ENCODE data around the gene SCART1. TPM values are rescaled to one million over a fixed set of nuclear protein-coding genes. Genes with fewer than 3 reads are reported as not detected.

The SCART1 gene
- total RNA-seq, 1 donor from 2014 or later, result not detected

DNA sequence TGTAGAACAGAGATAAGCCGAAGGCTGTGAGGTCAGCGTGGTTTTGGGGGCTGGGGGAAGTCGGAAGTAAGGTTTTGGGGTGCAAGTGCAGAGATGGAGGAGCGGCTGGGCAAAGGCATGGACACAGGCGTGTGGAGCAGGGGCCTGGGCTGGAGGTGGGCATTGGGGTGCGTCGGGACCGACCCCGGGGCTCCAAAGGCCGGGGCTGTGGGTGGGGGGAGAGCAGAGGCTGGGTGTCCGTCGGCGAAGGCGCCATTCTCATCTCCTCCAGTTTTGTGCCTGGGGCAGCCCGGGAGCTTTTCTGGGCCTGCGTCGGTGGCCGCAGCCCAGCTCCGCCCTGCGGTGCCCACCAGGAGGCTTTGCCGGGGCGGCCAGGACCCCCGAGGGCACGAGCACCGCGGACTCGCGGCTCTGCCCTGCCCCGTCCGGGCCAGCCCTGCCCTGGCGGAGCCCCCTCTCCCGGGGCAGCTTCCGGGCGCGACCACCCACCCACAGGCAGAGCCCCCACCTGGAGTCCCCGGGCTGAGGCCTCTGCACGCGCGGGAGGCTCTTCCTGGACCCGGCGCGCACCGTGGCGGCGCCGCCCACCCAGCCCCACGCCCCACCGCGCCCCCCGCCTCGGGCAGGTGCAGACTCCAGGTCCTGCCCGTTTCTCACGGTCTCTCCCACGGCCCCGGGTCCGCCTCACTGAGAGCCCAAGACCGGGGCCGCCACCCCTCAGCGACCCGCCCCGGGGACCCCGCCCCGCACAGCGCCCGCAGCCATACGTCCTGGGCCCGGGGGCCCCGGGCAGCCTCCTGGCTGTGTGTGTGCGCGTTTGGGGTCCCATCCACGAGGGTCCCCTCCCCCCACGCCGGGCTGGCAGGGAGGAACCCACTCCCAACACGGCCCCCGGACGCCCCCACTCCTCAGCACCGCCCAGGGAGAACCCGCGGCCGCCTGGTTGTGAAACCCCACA is 7.7 kb upstream of the SCART1 start:
- DNase-seq (ENCODE audit: low read depth), result no peak
- Histone ChIP-seq H3K27me3 (ENCODE audit: control insufficient read depth, insufficient read depth, low read length) (no peaks in the 10 kb centered on the region), H3K4me3 (ENCODE audit: low read depth, low read length) (no peak overlapping the region), H3K36me3 (ENCODE audit: control insufficient read depth, insufficient read depth, low read length) (no peaks in the 10 kb centered on the region)
- TF ChIP-seq, protein P1, sequence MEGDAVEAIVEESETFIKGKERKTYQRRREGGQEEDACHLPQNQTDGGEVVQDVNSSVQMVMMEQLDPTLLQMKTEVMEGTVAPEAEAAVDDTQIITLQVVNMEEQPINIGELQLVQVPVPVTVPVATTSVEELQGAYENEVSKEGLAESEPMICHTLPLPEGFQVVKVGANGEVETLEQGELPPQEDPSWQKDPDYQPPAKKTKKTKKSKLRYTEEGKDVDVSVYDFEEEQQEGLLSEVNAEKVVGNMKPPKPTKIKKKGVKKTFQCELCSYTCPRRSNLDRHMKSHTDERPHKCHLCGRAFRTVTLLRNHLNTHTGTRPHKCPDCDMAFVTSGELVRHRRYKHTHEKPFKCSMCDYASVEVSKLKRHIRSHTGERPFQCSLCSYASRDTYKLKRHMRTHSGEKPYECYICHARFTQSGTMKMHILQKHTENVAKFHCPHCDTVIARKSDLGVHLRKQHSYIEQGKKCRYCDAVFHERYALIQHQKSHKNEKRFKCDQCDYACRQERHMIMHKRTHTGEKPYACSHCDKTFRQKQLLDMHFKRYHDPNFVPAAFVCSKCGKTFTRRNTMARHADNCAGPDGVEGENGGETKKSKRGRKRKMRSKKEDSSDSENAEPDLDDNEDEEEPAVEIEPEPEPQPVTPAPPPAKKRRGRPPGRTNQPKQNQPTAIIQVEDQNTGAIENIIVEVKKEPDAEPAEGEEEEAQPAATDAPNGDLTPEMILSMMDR (IDR thresholded peaks at IDR 0.05; ENCODE audit: insufficient read depth, low read length, poor library complexity, severe bottlenecking), result no peak

DNA sequence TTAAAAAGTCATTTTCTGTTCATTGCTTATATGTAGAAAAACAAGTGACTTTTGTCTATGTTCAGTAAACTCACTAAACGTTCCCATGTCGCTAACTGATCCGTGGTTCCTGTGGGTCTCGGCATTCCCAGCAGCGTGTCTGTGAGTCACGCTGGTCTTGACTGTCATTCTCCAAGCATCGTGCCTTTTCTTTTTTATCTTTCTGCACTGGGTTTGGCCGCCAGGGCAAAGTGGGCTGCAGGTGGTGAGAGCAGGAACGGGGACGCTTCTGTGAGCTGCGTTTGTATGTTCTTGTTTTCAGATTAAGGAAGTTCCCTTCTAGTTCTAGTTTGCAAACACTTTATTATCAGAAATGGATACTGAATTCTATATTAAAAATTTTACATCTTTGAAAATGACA is 6.8 kb upstream of the SCART1 start:
- DNase-seq (ENCODE audit: low read depth), result no peak
- Histone ChIP-seq H3K36me3 (ENCODE audit: control insufficient read depth, insufficient read depth, low read length) (no peaks in the 10 kb centered on the region), H3K27me3 (ENCODE audit: control insufficient read depth, insufficient read depth, low read length) (no peaks in the 10 kb centered on the region), H3K4me3 (ENCODE audit: low read depth, low read length) (no peak overlapping the region)
- TF ChIP-seq, protein P1 (IDR thresholded peaks at IDR 0.05; ENCODE audit: insufficient read depth, low read length, poor library complexity, severe bottlenecking), result no peak

DNA sequence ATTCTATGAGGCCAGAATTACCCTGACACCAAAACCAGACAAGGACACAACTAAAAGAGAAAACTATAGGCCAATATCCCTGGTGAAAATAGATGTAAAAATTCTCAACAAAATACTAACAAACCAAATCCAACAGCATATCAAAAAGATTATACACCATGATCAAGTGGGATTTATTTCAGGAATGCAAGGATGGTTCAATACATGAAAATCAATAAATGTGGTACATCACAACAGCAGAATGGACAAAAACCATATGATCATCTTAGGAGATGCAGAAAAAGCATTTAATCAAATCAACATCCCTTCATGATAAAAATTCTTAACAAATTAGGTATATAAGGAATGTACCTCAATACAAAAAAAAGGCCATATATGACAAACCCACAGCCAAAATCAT is 5.6 kb upstream of the SCART1 start:
- TF ChIP-seq, protein P1 (IDR thresholded peaks at IDR 0.05; ENCODE audit: insufficient read depth, low read length, poor library complexity, severe bottlenecking), result no peak
- no peak overlapping the region for H3K4me3 ChIP-seq (ENCODE audit: low read depth, low read length)
- no peaks in the 10 kb centered on the region for H3K36me3 ChIP-seq (ENCODE audit: control insufficient read depth, insufficient read depth, low read length)
- H3K27me3 ChIP-seq (ENCODE audit: control insufficient read depth, insufficient read depth, low read length), result no peaks in the 10 kb centered on the region
- no peak for DNase-seq (ENCODE audit: low read depth)

DNA sequence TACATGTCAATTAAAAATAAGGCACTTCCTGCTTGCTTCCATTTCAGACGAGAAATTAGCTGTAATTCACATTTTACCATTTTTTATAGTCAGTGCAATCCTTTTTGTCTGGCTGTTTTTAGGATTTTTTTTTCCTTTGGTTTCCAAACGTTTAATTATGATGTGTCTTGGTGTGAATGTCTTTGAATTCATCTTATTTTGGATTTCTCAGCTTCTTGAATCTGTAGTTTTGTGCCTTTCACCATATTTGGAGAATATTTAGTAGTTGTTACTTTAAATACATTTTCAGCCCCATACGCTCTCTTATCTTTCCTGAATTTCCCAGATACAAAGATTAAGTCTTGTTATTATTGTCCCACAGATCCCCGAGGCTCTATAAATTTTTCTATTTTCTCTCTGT is 2.4 kb upstream of the SCART1 start:
- TF ChIP-seq, protein P1 (IDR thresholded peaks at IDR 0.05; ENCODE audit: insufficient read depth, low read length, poor library complexity, severe bottlenecking), result no peak
- Histone ChIP-seq H3K27me3 (ENCODE audit: control insufficient read depth, insufficient read depth, low read length) (no peaks in the 10 kb centered on the region), H3K4me3 (ENCODE audit: low read depth, low read length) (no peak overlapping the region), H3K36me3 (ENCODE audit: control insufficient read depth, insufficient read depth, low read length) (no peaks in the 10 kb centered on the region)
- DNase-seq (ENCODE audit: low read depth), result no peak

DNA sequence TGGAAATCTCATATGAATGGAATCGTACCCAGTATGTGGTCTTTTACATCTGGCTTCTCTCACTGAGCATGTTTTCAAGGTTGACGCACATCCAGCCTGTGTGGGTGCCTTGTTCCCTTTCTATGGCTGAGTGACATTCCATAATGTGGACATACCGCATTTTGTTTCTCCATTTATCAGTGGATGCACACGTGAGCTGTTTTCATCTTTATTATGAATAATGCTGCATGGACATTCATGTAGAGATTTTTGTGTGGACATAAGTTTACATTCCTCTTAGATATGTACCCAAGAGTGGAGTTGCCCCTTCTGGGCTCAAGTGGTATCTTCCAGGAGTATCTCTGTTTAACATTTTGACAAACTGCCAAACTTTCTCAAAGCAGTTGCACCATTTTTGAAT is 1.3 kb upstream of the SCART1 start:
- TF ChIP-seq, protein P1 (IDR thresholded peaks at IDR 0.05; ENCODE audit: insufficient read depth, low read length, poor library complexity, severe bottlenecking), result no peak
- DNase-seq (ENCODE audit: low read depth), result no peak
- no peak overlapping the region for H3K4me3 ChIP-seq (ENCODE audit: low read depth, low read length)
- no peaks in the 10 kb centered on the region for H3K27me3 ChIP-seq (ENCODE audit: control insufficient read depth, insufficient read depth, low read length)
- H3K36me3 ChIP-seq (ENCODE audit: control insufficient read depth, insufficient read depth, low read length), result no peaks in the 10 kb centered on the region

Measured in kidney epithelial cell (primary cell).